OCI-LY1 (cell line): ENCODE measurements around the gene ZNF71.
"Not testable (repeated sequence)": the region's sequence is repeated elsewhere in the genome, so short reads cannot be mapped to it uniquely, and the experiment has no call there.

ENCODE experiments used
- H2AFZ ChIP-seq: fragments of 200-600 bp; sonication (generic), shearing (Covaris generic); 2 replicates; pipeline ENCODE4 v1.6.0; 2014; ENCODE audit warnings: antibody characterized with exemption, mild to moderate bottlenecking, low read length
- H3F3A ChIP-seq: fragments of 200-600 bp; sonication (generic), shearing (Covaris generic); 2 replicates; pipeline ENCODE4 v1.6.0; 2014; ENCODE audit warnings: mild to moderate bottlenecking, antibody characterized with exemption, low read length, moderate library complexity; ENCODE audit not compliant: insufficient read depth
- H3K27ac ChIP-seq: fragments of 200-600 bp; sonication (generic); 2 replicates; pipeline ENCODE4 v1.5.1; 2014; ENCODE audit warnings: low read length, mixed run types, mild to moderate bottlenecking, low read depth; ENCODE audit not compliant: poor library complexity, severe bottlenecking
- H3K27me3 ChIP-seq: fragments of 200-600 bp; sonication (generic); 2 replicates; pipeline ENCODE4 v1.6.0; 2014; ENCODE audit warnings: antibody characterized with exemption, mild to moderate bottlenecking, low read length, moderate library complexity; ENCODE audit not compliant: insufficient read depth
- H3K36me3 ChIP-seq: fragments of 200-600 bp; sonication (generic); 2 replicates; pipeline ENCODE4 v1.6.1; 2014; ENCODE audit warnings: mild to moderate bottlenecking, antibody characterized with exemption, low read length, moderate library complexity, mixed read lengths; ENCODE audit not compliant: insufficient read depth
- H3K4me1 ChIP-seq: fragments of 200-600 bp; sonication (generic); 2 replicates; pipeline ENCODE4 v1.5.1; 2014; ENCODE audit warnings: mild to moderate bottlenecking, low read length, moderate library complexity; ENCODE audit not compliant: insufficient read depth, severe bottlenecking
- H3K4me2 ChIP-seq: fragments of 200-600 bp; sonication (generic), shearing (Covaris generic); 2 replicates; pipeline ENCODE4 v1.6.1; 2014; ENCODE audit warnings: low read length
- H3K4me3 ChIP-seq: fragments of 200-600 bp; sonication (generic); 2 replicates; pipeline ENCODE4 v1.5.1; 2014; ENCODE audit warnings: low read length, low read depth, mild to moderate bottlenecking, mixed read lengths; ENCODE audit not compliant: poor library complexity, severe bottlenecking
- H3K79me2 ChIP-seq: fragments of 200-600 bp; shearing (Covaris generic); 2 replicates; pipeline ENCODE4 v1.6.1; 2016; ENCODE audit warnings: mixed run types, low read length, mixed read lengths; ENCODE audit not compliant: insufficient read depth
- H3K9ac ChIP-seq: fragments of 200-600 bp; sonication (generic), shearing (Covaris generic); 2 replicates; pipeline ENCODE4 v1.6.1; 2014; ENCODE audit warnings: mild to moderate bottlenecking, low read length, mixed read lengths
- H3K9me2 ChIP-seq: fragments of 200-600 bp; sonication (generic), shearing (Covaris generic); 2 replicates; pipeline ENCODE4 v1.6.1; 2014; ENCODE audit warnings: low read depth, mild to moderate bottlenecking, low read length, mixed read lengths
- H3K9me3 ChIP-seq: fragments of 200-600 bp; shearing (Covaris generic); 2 replicates; pipeline ENCODE4 v1.6.1; 2014; ENCODE audit warnings: low read length, mixed read lengths
- H4K20me1 ChIP-seq: fragments of 200-600 bp; sonication (generic), shearing (Covaris generic); 2 replicates; pipeline ENCODE4 v1.6.0; 2016; ENCODE audit warnings: mild to moderate bottlenecking, low read length; ENCODE audit not compliant: insufficient read depth
- EZH2 ChIP-seq: fragments of 200-600 bp; sonication (generic), shearing (Covaris generic); IDR thresholded peaks from 2 replicates; pipeline ENCODE4 v1.8.0; 2017; ENCODE audit warnings: borderline replicate concordance, mixed run types, mild to moderate bottlenecking, antibody characterized with exemption, low read length, moderate library complexity, mixed read lengths
- TF ChIP-seq, protein P1 (sequence below): fragments of 200-600 bp; sonication (generic), shearing (Covaris generic); IDR thresholded peaks from 2 replicates; pipeline ENCODE4 v1.5.1; 2017; ENCODE audit warnings: mild to moderate bottlenecking, antibody characterized with exemption, low read length, moderate library complexity, mixed read lengths

ZNF71 gene

DNA sequence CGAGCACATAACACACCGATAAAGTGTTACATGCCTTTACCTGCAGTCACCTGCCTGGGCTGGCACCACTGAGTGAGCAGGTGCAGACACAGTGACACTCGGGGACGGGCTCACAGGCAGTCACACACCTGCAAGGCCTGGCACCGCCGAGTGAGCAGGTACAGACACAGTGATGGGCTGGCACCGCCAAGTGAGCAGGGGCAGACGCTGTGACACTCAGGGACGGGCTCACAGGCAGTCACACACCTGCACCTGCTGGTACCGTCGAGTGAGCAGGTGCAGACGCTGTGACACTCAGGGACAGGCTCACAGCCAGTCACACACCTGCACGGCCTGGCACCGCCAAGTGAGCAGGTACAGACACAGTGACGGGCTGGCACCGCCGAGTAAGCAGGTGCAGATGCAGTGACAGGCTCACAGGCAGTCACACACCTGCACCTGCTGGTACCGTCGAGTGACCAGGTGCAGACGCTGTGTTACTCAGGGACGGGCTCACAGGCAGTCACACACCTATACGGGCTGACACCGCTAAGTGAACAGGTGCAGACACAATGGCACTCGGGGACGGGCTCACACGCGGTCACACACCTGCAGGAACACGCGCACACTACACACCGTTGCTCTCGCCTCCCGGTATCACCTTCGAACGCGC is 76.0 kb downstream of the ZNF71 start:
- no peaks in the 10 kb centered on the region for H3F3A ChIP-seq
- no peak overlapping the region for H3K9ac ChIP-seq
- no peaks in the 10 kb centered on the region for H3K27me3 ChIP-seq
- H3K4me1 ChIP-seq = no peaks in the 10 kb centered on the region
- H2AFZ ChIP-seq = no peak overlapping the region
- H4K20me1 ChIP-seq = no peaks in the 10 kb centered on the region
- no peak overlapping the region for H3K4me2 ChIP-seq
- no peak for TF ChIP-seq EZH2
- TF ChIP-seq, protein P1, sequence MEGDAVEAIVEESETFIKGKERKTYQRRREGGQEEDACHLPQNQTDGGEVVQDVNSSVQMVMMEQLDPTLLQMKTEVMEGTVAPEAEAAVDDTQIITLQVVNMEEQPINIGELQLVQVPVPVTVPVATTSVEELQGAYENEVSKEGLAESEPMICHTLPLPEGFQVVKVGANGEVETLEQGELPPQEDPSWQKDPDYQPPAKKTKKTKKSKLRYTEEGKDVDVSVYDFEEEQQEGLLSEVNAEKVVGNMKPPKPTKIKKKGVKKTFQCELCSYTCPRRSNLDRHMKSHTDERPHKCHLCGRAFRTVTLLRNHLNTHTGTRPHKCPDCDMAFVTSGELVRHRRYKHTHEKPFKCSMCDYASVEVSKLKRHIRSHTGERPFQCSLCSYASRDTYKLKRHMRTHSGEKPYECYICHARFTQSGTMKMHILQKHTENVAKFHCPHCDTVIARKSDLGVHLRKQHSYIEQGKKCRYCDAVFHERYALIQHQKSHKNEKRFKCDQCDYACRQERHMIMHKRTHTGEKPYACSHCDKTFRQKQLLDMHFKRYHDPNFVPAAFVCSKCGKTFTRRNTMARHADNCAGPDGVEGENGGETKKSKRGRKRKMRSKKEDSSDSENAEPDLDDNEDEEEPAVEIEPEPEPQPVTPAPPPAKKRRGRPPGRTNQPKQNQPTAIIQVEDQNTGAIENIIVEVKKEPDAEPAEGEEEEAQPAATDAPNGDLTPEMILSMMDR = no peak
- H3K79me2 ChIP-seq = no peaks in the 10 kb centered on the region
- H3K4me3 ChIP-seq = no peak overlapping the region
- H3K27ac ChIP-seq = no peak overlapping the region
- H3K9me2 ChIP-seq = no peaks in the 10 kb centered on the region
- H3K9me3 ChIP-seq = no peaks in the 10 kb centered on the region
- no peaks in the 10 kb centered on the region for H3K36me3 ChIP-seq

DNA sequence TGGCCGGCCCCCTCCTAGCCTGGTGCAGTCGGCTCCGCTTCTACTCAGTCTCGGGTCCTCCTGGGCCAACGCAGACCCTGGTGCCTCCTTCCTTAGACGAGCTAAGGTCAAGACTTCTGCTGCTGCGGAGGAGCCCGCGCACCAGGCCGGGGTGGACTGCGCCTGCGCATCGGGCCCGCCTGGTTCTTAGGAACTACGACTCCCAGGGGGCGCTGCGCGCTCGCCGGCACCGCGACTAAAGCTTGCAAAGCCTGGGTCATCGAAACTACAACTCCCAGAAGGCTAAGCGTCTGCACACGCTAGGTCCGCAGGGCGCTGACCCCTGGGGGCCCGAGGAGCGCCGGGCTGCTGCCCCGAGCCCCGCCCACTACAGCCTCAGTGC is 76.5 kb downstream of the ZNF71 start, which contains the start of gene ZNF835:
ZNF835 (minus strand) TSS at position 145 of the 382 bp plus-strand sequence. CDS start 6,559 bp downstream, outside the sequence.
- no peak within 1 kb of the TSS for H3K9ac ChIP-seq
- TF ChIP-seq, protein P1 = no peak
- no peak for TF ChIP-seq EZH2

DNA sequence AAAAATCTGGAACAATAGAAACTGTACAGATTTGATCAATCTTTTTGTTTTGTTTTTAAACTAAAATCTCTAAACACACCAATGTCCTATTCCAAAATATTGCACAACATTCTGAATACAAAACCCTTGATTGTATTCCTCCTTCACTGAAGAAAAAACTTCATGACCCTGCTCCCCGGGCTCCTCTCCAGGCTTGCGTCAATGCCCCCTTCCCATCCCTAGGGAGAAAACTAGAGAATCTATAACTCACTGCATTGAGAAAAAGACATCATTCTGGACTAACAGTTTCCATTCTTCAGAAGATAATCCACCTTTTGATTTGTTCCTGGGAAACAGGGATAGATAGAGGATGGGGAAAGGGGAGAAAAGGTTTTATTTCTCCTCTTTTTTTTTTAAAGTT is 77.5 kb downstream of the ZNF71 start:
- not testable (repeated sequence) for H3K9ac ChIP-seq, H4K20me1 ChIP-seq, H3K4me3 ChIP-seq, H3K79me2 ChIP-seq, H3K4me1 ChIP-seq, H3K4me2 ChIP-seq, H3K27ac ChIP-seq, H2AFZ ChIP-seq, H3K36me3 ChIP-seq, H3K9me3 ChIP-seq, H3F3A ChIP-seq, H3K9me2 ChIP-seq, H3K27me3 ChIP-seq

More for the DNA sequence above, 76.5 kb downstream of the ZNF71 start, which contains the start of gene ZNF835:
- no peaks in the 10 kb centered on the region for H4K20me1 ChIP-seq
- H3K27ac ChIP-seq = no peak within 1 kb of the TSS
- H3K79me2 ChIP-seq = no peaks in the 10 kb centered on the region
- no peak within 1 kb of the TSS for H3K4me2 ChIP-seq
- no peaks in the 10 kb centered on the region for H3F3A ChIP-seq
- no peaks in the 10 kb centered on the region for H3K36me3 ChIP-seq
- H3K4me1 ChIP-seq = no peaks in the 10 kb centered on the region
- no peaks in the 10 kb centered on the region for H3K9me3 ChIP-seq
- H3K4me3 ChIP-seq = no peak within 1 kb of the TSS
- H3K27me3 ChIP-seq = no peaks in the 10 kb centered on the region
- H3K9me2 ChIP-seq = no peaks in the 10 kb centered on the region
- no peak within 1 kb of the TSS for H2AFZ ChIP-seq
